GM19240 (cell line): ENCODE measurements around the gene C1R.
"Not testable (repeated sequence)": the region's sequence is repeated elsewhere in the genome, so short reads cannot be mapped to it uniquely, and the experiment has no call there.

Experiments used
- DNase-seq: peaks from one replicate; pipeline ENCODE4 v3.0.0; 2011; ENCODE audit warnings: low spot score; ENCODE audit not compliant: insufficient read length

The C1R gene

DNA sequence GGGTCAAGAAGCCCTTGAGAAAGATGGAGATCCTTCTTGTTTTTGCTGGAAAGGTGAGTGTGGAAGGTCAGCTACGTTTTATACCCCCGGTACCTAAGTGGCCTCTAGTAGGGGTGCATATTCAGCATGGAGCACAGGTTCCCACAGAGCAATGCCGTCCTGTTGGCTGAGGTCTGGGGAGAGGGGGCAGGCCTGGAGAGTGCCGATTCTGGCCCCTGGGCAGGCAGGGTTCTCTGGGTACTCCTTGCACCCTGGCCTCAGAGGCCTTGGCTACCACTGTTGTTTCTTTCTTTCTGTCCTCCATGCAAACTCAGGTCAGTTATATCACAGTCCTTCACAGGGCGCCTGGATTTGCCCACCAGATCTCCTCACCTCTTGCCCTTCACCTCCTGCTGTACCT, 27.9 kb upstream of the C1R start:
- no peak for DNase-seq

DNA sequence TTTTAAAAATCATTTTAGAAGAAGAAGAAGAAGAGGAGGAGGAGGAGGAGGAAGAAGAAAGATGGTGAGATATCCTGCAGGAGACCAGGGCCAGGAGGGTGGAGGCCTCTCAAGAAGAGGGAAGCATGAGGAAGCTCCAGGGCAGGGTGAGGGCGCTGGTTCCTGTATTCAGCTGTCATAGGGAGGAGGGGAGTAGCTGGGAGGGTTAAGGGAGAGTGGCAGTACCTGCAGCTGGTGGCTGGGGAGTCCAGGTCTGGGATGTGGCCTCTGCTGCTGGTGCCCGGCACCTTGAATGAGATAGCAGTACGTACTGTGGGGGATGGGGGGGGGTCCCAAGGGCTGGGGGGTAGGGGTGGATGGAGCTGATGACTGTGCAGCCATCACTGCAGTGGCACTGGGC, 26.6 kb upstream of the C1R start:
- no peak for DNase-seq

DNA sequence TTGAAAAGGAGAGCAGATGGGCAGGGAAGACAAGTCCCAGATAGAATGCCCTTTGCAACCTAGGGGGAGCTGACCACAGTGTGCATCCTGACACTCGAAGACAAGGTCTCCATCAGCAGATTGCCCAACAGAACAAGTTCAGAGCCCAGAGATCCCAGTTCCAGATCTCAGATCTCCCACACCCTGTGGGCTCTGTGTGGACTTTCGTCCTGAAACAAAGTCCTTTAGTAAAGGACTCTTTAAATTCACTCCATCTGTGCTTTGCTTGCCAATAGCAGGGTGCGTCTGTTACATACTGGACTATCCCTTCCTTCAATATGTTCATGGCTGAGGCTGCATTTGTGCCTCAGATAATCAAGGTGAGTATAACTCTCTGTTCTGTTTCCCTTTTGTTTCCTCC, 25.4 kb upstream of the C1R start:
- no peak for DNase-seq

DNA sequence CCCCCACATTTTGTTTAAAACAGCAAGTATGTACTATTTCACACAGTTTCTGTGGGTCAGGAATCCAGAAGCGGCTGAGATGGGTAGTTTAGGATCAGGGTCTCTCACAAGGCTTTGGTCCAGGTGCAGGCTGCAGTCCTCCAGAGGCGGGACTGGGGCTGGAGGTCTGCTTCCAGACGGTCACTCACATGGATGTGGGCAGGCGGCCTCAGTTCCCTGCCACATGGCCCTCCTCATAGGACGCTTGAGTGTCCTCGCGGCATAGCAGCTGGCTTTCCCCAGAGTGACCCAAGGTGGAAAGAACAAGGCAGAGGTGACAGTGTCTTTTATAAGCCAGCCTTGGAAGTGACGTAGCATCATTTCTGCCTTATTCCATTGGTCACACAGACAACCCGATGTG, 24.7 kb upstream of the C1R start:
- DNase-seq = no peak

DNA sequence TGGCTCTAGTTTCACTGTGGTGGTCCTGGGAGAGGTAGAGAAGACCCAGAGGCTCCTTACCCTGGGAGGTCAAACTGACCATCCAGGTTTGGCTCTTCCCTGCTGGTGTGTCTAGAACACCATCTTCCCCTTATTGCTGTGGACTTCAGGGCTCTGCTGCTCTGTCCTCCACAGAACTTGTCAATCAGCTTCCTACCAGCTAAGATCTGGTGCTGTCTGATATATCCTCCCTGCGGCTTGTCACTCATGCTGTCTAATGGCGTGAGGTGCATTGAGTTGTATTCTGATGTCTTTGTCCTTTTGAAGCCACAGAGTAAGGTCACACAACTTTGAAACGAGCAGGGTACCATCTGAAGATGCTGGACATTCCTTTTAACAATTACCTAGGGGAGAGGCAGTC, 24.0 kb upstream of the C1R start:
- DNase-seq = no peak

DNA sequence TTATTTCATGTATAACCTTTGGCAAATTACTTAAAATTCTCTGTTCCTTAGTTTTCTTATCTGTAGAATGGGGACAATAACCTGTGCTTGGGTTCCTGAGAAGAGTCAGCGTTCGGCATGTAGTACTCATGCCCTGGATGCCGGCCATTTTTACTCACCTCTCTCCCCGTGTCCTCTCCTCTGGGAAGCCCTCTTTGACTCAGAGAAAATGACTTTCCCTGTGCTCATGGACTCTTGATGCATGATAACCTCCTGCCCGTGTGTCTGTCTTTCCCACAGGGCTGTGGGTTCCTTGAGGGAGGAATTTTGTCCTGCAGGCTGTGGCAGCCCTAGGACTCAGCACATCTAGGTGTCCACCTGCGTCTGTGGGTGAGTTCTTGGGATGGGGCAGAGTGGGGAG, 22.6 kb upstream of the C1R start:
- DNase-seq = no peak

DNA sequence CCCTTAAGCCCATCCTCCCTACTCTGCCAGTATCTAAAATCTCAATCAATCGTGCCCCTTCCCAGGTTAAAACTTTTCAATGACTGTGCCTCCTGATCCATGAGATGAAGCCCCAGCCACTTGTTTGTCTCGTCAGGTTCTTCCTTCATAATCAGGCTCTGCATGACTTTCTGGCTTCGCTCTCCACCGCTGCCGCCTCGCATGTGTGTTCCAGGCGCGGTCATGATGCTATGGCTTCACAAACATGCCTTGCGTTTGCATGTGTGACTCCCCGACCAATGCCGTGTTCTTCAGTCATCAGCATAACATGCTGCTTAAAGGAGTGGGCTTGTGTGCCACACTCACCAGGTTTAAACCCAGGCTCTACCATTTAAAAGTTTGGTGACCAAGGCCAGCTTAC, 21.8 kb upstream of the C1R start:
- DNase-seq = no peak

DNA sequence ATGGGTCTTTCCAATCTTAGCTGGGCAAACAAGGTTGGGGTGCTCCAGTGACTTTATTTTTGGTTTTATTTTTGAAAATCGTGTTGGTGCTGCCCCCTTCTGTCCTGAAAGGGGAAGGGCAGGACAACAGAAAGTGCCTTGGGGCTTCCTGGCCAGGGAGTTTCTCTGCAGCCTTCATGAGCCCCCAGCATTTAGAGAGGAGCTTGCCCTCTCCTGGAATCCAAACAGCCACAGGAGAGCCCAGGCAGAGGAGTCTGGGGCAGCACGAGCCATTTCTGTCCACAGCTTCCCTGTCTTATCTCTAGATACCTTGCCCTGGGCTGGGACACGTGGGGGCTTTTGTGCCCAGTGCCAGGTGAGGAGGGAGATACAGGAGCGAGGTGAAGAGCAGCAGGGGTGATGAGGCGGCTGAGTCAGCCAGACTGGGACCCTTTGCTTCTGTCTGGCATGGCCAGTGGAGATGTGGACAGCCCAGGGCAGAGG, 21.2 kb upstream of the C1R start:
- peak; percentile 57 for DNase-seq

DNA sequence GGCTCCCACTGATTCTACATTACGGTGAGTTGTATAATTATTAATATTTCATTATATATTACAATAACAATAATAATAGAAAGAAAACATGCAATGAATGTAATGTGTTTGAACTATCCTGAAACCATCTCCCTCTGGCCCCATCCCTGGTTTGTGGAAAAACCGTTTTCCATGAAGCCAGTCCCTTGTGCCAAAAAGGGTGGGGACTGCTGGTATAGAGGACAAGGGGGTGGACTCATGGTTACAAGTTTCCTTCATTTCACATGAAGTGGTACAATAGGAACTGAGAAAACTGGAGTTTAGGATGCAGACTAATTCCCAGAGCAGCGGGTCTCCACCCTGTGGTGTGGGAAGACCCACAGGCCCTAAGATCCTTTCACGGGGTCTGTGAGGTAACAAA, 19.8 kb upstream of the C1R start:
- no peak for DNase-seq

DNA sequence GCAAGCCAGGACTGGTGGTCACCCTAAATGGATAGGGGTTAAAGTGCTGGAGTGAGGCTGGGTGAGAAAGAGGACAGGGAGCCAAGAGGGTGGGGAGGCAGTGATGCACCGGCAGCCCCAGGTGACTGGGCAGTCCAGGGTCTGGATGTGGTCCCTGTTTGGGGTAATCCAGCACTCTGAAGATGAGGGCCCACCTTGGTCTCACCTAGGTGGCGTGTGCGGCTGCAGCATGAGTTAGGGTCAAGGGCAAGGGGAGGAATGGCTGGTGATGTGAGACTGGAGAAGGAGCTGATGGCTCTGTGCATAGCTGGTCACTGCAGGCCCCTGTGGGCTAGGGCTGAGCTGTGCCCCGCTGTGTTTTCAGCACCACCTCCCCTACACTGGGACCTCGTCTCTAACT, 18.4 kb upstream of the C1R start:
- DNase-seq = no peak

DNA sequence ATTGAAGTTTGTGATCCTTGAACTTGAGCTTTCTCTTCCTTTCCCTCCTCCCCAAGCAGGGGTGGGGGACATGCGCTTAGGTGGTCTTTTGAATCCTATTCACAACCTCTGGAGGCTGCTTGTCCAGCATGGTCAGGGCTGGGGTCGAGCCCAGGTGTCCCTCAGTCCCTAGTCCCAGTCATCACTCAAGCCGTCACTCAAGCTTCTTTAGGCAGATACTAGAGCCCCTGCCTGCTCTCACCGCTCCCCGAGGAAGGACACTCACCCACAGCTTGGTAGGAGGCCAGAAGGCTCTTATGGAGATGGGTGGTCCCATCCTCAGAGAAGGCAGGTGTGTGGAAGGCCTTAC, 17.3 kb upstream of the C1R start:
- no peak for DNase-seq

DNA sequence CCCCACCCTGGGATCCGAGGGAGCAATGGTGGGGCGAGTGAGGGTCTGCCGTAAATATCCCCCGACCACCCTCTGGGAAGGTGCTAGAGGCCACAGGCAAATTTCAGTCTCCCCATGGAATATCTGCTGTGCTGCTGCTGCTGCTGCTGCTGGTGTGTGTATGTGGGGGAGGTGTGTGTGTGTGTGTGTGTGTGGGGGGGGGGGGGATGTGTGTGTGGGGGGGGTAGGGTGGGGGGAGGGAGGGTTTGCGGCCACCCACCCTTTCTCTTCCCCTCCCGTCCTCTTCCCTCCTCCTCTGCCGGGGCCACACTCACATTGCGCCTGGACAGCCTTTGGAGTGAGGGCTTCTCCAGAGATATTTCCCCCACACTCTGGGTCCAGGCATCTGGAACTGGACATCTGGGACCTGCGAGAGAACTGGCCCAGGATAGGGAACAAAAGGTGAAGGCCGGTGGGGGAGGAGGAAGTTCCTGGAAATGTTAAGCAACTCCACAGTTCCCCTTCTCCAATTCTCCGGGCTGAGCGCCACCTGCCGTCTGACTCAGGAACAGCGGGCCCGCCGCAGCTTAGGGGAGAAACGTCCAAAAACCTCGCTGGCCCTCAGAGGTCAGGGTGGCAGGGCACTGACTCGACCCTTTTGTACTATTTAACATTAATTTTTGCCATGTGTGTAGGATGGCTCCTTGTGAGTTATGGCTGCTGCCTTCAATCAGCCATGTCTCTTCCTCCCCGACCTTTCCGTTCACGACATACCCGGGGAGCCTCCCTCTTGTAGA, 16.7 kb upstream of the C1R start, which contains the start of gene C1RL:
C1RL (minus strand) TSS at position 419 of the 776 bp plus-strand sequence; CDS start at position 385, 34 bp downstream.
- DNase-seq = peak; percentile 34

DNA sequence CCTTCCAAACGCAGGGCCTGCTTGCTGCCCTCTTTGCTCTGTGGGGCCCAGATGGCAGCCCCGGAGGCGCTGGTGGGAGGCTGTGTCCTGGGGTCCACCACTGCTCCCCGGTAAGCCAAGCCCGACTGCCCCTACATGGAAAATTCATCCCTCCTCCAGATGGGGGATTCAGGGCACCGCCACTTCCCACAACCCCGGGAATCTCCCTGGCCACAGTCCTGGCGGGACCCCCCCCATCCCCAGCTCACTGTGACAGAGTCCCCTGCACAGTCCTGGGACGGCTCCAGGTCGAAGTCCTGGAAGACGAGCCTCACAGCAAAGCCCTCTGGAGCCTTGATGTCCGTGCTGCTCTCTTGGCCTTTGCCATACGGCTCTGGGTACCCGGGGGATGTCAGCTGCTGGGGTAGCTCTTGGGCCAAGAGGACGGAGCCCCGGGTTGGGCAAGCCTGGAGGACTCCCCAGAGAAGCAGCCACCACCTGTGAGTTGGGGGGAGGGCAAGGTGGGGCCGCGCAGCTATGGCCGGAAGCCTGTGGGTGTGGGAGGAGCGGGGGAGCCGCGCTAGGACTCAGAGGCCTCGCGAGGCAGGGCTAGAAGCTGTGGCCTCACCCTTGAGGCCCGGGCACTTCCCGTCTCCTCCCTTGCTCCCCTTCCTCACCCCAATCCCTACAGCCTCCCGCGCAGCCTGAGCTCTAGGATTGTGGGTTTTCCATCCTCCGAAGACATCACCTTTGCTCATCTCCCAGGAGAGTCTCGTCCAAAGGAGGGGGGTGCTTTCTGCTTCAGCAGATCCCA, 16.0 kb upstream of the C1R start:
- peak; percentile 86 for DNase-seq

DNA sequence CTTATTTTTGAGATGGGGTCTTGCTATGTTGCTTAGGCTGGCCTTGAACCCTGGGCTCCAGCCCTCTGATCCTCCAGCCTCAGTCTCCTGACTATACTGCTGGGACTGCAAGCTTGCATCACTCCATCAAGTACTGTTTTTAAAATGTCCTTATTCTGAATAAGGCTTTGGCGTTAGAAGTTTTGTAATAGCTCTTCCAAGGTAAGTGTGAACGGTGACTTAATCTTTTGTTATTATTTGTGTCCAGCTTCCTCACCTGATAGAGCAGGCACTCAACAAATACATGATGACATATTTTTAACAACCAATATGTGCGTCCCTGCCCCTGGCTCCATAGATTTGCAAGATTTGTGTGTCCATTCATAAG, 15.4 kb upstream of the C1R start:
- no peak for DNase-seq

DNA sequence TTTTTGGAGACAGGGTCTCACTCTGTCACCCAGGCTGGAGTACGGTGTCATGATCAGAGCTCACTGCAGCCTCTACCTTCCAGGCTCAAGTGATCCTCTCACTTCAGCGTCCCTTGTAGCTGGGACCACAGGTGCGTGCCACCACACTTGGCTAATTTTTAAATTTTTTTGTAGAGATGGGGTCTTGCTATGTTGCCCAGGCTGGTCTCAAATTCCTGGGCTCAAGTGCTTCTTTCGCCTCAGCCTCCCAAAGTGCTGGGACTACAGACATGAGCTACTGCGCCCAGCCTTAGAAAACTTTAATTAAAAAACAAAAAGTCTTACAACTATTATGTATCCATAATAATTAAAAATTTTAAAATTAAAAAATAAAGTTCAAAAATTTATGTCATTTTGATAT, 14.9 kb upstream of the C1R start:
- DNase-seq = not testable (repeated sequence)

DNA sequence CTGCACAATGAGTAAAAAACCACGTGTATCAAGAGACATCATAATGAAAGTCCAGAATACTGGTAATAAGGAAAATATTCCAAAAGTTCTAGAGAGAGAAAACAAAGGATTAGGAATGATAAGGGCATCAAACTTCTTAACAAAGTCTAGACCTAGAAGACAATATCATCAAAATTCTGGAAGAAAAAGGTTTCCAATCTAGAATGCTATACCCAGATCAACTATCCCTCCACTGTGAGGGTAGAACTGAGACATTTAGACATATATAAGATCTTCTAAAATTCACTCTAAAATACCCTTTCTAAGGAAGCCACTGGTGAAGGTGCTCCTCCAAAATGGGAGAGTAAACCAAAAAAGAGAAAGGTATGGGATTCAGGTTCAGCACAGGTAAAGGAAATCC, 13.8 kb upstream of the C1R start:
- DNase-seq = no peak

DNA sequence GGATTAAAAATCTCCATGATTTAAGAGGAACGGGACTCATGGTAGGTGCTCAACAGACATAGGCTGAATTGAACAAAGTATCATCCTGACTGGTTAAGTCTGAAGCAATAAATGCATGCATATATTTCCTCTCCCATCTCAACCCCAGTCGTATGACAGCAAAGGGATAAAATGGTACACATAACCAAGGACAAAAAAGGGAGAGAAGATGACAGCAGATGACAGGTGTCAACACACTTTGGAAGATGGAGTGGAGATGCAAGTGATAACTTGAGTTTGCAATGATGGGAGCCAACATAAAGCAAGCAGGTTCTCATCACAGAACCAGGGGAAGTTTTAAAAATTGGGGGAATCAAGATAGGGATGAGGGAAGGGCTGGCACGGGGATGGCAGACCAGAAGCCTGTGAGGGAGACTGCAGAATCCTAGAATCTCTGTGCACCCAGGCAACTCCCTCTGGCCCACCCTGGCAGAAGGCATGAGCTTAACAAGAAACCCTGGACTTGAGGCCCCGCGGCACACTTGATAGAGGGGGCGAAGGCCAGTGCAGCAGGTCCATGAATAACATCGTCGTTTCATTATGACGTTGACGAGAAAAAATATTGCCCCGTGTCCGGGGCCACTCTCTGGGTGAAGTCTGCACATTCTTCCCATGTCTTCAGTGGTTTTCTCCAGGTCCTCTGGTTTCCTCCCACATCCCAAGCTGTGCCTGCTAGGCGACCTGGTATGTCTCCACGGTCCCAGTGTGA, 11.8 kb upstream of the C1R start:
- DNase-seq = no peak

DNA sequence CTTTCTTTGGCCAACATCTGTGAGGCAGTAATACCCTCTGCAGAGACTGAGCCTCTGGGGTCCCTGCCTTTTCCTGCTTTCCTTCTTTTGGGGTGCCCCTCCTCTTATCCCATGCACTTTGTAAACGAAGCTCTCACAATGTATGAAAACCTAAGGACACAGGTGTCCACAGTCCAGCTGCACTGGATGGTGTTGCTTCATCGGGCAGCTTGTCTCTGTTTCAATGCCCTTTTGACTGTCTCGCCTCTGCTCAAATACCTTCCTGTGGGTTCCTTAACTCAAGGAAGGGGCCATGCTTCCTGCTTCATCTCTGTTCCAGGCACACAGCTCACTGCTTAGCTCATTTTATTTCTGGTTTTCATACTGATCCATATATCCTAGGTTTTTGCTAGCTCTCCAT, 10.3 kb upstream of the C1R start:
- no peak for DNase-seq

DNA sequence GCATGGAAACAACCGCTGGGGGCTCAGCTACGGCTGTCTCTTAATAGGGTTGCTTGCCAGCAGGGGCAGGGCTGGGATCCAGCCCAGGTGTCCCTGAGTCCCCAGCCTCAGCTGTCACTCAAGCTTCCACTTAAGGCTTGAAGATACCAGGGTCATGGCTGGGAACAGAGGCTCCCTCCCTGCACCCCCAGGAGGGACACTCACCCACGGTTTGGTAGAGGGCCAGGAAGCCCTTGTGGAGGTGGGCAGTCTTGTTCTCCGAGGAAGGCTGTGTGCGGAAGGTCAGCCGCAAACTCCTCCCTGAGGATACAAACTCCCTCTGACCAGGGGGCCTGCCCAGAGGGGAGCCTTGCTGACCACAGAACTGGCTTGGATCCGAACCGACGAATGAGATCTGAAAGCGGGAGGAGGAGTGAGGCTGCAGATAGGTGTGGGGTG, 9.5 kb upstream of the C1R start:
- DNase-seq = no peak

DNA sequence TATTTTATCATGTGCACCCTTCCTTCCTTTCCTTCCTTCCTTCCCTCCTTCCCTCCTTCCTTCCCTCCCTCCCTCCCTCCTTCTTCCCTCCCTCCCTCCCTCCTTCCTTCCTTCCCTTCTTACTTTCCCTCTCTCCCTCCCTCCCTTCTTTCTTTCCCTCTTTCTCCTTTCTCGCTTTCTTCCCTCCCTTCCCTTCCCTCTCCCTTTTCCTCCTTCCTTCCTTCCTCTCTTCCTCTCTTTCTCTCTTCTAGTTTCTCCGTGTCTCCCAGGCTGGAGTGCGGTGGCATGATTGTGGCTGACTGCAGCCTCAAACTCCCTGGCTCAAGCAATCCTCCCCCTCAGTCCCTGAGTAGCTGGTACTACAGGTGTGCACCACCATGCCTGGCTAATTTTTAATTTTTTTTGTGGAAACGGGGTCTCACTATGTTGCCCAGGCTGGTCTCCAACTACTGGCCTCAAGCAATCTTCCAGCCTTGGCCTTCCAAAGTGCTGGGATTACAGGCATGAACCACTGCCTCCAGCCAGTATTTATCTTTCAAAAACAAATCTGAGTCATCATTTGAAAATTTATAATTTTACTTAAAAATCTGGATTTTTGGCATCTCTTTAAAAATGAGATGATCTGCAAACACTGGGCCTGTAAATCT, 8.9 kb upstream of the C1R start:
- DNase-seq = no peak

DNA sequence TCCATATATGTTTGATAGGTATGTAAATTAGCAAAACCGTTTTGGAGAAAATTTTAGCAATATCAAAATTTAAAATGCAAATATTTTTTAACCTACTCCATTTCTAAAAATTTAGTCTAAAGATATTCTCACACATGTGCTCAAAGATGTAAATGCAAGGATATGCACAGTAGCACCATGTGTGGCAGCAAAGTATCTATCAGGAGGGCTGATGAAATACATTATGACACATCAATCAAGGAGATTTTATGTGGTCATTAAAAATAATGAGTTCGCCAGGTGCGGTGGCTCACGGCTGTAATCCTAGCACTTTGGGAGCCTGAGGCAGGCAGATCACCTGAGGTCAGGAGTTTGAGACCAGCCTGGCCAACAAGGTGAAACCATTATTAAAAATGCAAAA, 8.0 kb upstream of the C1R start:
- DNase-seq = no peak
